GM18868 (cell line): ENCODE data around the gene CCDC178.

Experiments
- ATAC-seq: cut with Tn5 transposase; IDR thresholded peaks from one replicate; pipeline ENCODE4 v1.9.1; 2021; ENCODE audit warnings: mild to moderate bottlenecking, moderate library complexity; ENCODE audit not compliant: unreplicated experiment

Gene CCDC178

DNA sequence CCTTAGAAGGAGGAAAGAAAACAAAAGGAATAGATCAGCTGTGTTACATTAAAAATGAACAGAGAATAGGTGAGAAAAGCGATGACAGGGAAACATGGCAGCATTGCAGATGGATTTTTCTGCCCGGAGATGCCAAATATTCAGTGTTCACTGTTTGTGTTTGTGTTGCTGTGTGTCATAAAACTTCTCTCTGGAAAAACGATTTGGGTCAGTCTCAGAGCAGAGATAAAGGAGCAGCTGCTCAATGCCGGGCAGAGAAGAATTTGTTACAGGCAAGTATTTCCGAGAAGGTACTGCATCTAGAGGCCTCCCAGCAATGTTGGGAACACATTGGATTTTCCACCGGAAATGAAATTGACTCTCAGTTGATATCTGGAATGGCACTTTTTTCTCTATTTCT is 511.3 kb downstream of the CCDC178 start:
- ATAC-seq: no peak

DNA sequence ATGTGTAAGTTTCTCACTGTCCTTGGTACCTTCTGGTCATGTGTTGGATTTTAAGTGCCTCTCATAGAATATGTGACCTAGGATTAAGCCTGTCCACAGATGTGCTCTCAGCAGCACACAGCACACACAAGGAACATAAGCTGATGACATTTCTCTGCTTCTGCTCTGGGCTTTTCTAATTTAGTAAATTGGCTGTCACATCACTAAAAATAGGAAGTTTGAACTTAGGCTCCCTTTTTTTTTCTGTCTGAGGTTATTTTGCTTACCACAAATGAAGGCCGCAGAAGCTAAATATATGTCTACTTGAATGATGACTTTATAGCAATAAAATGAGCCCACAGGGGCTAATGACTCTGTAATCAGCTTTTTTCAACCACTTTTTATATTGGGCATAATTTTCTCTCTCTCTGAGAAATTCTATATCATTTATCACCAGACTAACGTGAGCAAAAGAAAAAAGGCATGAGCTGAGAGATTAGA is 517.5 kb downstream of the CCDC178 start:
- ATAC-seq: peak; percentile 41

DNA sequence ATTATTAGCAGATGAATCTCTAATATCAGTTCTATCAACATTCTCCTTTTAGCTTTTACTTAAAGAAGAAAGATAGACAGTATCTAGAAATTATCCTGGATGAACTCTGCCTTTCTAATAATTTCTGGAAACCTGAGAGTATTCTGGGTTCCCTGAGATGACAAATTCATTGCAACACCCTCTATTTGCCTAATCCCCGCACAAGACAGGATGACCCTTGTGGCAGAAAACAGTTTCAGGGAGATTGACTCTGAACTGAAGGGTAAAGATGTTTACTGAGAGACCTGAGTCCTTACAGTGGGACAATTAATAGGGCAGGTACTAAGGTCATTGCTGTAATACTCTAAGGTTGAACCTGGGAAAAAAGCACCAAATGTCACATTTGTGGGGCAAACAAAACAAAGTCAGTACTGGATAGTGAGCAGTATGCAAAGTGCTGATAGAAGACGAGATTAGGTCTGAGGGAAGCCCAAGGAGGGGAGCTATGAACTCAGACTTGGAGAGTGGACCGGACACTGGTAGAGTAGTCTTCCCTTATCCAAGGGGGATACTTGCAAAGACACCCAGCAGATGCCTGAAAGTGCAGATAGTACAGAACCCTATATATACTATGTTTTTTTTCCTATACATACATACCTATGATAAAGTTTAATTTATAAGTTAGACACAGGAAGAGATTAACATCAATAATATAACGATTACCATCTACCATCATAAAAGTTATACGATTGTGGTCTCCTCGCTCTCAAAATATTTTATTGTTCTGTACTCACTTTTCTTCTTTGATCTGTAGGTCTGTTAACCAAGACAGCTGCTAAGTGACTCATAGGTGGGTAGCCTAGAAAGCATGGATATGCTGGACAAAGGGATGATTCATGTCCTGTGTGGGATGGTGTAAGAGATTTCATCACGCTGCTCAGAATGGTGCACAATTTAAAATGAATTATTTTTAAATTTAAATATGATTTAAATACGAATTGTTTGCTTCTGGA is 519.4 kb downstream of the CCDC178 start:
- no peak for ATAC-seq

DNA sequence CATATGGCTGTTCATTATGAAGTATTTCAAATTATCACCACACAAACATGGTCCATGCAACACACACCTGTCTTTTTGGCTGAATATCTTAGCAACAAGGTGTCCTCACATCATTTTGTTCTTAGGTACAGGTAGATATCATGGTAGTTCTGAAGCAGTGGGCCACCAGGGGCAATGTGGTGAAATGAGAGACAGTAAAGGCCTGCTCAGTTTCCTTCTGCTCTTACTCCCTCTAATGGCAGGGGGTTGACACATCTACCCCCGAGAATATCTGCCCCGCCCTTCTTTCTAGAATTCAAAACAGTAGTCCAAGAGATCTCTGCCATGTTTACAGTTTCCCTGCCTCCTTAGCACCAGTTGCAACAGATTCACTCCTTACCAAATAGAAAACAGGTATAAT is 520.7 kb downstream of the CCDC178 start:
- peak; percentile 98 for ATAC-seq

DNA sequence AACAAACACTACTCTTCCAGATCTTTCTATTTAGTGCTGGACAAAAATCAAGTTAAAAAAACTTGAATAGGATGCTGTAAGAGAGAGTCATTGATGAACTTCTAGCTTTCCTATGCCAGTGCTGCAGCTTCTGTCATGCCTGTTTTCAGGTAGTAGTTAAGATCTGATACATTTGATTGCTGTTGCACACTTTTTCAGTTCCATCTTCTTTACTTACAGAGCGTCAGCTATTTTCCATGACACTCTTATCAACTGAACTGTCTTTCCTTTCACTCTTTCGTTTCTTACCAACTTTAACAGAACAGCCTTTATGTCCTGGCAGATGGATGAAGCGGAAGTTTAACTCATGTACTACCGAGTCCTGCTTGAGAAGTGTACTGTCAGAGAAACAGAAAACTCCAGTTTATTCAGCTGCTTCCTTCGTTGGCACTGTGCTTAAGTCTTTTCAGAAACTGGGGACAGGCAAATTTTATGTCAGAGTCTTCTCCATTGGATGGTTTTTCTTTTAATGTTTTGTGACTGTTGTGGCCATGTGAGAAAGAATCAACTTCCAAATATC is 521.8 kb downstream of the CCDC178 start:
- no peak for ATAC-seq

DNA sequence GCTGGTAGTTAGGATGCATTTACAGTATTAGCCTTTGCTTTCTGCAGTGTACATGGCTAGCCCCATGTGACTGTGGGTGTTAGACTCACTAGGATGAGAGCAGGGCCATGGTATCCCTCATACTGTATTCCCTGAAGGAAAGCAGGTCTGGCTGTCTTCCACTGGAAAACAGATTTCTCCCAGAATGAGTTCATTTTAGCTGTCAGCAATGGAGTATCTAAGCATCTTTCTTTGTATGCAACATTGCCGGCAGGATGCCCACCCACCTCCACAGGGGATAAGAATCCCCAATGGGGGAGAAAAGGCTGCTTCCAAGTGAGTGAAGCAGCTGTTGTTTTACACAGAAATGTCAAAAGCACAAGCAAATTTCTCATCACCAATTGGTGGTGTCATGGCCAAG is 525.0 kb downstream of the CCDC178 start:
- ATAC-seq: no peak

DNA sequence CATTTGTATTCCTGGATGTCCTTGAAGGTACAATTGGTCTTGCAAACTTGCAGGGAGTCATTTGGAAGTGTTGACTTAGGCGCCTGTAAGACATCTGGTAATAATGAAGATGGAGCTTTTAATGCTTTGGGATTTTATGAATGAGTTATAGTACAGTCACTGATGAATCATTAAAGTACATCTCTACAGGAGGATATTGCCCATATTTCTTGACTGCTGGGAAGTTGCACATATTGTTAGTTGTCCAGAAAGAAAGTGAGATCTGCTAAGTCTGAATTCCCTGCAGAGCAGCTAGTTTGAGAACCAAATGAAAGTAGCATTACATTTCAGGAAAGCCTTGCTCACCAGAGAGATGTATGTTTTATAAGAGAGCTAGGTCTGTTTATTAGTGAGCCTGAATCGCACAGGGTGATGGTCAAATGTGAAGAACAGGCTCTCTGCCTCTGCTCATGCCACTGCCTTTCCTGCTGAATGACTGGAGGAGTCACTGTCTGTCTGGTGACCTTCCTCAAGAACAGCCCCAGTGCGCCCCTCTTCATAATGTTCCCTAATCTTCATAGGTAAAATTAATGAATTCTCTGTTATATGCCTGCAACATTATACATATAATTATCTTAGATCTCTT is 528.7 kb downstream of the CCDC178 start:
- no peak for ATAC-seq

DNA sequence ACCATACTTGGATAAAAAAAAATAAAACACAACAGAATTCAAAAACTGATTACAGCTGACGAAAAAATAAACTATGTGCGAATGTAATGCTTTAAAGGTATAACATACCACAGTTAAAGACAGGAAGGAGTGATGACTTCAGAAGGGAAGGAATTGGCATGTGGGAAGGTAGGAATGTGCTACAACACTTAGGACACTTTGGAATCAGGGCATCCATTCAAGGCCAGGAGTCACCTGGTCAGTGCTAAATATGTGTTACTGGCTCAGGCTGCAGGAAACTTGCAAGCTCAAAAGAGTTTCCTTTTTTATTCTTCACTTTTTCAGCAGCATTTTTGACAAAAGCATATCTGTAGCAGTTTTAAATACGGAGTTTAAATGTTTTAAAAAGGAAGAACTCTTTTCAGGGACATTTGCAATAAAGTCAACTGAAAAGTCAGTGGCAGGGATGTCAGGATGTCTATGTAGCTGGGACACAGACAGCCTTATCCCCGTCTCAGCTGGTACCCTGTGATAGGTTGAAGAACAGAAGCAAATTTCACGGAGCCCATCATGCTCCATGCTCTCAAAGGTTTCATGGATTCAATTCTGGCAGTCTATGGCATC is 529.7 kb downstream of the CCDC178 start:
- no peak for ATAC-seq

DNA sequence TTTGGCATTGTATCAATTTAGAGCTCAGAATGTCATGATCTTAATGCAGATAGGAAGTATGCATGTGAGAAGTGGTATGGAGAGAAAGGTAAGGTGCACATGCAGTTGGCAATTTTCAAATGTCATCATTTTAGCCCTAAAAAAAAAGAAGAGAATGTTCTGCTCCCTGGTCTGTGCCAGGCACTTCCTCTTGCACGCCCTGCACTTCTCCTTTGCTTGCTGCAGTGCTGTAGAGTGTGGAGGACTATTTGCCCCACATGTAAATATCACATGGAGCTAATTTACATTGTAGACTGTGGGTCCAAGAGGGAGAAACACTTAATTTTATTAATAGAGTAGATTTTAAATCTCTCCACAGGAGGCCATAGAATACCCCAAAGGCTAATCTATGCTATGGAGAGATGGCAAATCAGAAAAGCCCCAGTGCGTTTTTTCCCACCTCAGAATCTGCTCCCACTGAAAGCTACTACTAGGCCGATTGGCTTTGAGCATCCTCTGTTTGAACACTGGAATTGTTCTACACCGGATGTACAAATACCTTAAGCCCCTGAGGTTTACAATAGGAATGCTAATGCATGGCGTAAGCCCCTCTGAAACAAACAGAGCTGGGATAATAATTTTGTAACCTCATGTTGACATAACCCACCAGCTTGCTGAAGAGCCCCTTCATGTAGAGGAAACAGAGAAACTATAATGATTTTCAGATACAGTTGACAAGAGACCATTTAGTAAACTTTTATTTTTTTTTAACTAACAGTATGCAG is 530.5 kb downstream of the CCDC178 start:
- ATAC-seq: no peak

DNA sequence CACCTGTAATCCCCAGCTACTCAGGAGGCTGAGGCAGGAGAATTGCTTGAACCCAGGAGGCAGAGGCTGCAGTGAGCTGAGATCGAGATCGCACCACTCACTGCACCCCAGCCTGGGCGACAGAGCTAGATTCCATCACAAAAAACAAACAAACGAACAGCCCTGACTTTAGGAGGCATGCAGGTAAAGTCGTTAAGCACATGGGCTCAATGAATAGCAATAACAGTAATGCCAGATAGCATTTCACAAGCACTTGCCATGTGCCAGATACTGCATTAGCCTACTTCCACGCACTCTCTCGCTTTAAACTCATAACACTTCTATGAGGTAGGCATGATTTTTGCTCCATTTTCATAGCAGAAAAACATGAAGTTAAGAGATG is 532.1 kb downstream of the CCDC178 start:
- no peak for ATAC-seq

DNA sequence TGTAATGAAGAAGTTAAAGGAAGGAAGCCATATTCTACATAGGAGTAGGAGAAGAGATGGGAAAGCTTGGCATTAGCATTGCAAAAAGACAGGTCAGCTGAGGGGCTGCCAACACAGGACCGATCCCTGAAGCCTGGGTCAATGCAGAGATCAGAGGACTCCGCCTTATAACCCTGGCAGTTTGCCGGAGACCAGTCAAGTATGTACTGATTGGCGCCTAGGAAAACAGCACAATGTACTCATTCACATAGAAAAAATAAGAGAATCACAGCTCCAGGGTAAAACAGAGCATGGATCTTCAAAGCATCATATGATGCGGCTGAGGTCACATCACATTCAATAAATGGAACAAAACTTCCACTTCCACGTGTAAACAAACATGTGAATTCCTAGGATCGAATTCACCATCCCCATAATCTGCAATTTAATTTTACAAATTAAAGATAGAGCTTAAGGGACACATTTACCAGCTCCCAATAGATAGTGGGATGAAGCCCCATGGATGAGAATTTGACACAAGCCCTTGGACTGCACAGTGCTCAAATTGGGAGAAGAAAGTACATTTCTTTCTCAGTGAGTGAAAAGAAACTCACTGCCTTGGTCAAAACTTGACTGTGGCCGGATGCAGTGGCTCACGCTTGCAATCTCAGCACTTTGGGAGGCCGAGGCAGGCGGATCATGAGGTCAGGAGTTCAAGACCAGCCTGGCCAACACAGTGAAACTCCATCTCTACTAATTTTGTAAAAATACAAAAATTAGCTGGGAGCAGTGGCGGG is 532.7 kb downstream of the CCDC178 start:
- no peak for ATAC-seq

DNA sequence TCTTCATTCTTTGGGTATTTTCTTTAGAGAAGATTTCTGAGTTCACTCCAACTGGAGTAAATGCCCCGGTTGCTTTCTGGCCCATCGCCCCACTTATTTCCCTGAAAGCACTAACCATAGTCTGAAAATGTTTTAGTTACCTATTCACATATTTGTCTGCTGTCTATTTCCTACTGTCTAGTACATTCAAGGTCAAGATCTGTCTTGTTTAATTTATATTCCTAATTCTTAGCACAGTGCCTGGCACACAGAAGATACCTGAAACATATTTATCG is 533.3 kb downstream of the CCDC178 start:
- ATAC-seq: no peak

DNA sequence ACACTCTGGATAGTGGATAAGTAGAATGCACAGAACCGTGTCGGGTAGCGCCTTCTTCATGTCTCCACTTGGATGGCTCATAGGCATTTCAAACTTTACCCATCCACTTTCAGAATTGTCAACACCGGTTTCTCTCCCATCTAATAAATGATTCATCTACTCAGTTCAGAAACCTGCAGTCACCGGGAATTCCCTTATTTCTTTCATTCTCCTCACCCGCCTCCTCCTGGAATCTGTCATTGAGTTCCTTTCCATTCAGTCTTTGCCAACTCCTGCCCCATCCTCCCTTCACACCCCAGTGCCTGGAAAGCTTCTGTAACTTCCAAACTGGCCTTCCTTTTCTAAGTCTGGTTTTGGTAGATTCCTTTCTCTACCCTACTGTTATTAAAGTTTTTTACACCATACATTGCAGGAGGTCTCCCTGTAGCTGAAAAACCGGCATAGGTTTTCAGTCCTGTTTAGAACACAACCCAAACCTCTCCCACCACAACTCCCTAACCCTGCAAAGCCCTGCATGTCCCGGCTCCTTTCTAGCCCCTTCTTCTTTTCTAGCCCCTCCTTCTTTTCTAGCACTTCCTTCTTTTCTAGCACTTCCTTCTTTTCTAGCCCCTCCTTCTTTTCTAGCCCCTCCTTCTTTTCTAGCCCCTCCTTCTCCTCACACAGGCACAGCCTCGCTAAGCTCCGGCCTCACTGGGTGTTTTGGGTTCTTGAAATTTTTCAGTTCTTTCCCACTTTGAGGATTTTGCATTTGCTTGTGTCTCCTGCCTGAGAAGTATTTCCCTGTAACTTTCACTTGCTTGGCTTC is 533.8 kb downstream of the CCDC178 start:
- ATAC-seq: no peak

DNA sequence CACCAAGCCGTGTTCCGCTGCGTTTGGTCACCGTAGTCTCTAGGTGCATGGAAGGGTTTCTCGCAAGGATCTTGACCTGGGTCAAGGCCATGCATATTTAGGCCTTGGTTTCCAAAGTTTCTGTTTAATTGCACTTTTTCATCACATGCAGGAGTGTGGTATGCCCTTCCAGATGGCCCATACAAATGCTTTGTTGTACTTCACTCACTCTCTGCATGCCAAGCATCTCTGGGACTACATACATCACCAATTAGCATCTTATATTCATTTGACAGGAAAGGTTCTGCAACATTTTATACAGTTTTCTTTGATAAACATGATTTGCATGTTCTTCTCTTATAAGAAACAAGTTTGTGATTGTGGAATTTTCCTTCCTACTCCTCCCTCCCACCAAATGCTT is 534.9 kb downstream of the CCDC178 start:
- ATAC-seq: no peak

DNA sequence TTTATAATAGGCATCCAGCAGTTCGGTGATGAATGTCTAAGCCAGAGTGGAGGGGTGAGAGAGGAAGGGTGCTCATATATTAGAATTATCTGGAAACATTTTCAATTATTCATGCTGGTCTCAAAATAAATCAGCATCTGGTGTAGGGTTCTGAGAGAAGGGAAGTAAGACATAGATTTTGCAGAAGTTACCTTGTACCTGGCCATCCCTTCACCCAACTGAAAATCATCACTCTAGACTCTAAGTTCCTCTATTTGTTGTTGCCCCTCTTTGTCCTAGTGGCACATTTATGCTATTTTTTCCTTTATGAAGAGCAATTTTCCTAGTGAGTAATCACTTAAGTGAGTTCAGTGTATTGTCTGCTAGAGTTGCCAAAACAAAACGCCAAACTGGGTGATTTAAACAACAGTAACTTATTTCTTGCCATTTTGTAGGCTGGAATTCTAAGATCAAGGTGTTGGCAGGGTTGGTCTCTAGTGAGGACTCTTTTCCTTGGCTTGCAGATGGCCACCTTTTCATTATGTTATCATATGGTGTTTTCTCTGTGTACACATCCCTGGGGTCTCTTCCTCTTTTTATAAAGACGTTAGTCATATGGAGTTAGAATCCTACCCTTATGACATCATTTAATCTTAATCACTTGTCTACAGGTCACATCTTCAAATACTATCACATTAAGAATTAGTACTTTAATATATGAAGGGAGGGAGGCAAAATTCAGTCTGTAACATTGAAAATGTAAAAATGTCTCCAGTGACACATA is 537.8 kb downstream of the CCDC178 start:
- ATAC-seq: no peak

DNA sequence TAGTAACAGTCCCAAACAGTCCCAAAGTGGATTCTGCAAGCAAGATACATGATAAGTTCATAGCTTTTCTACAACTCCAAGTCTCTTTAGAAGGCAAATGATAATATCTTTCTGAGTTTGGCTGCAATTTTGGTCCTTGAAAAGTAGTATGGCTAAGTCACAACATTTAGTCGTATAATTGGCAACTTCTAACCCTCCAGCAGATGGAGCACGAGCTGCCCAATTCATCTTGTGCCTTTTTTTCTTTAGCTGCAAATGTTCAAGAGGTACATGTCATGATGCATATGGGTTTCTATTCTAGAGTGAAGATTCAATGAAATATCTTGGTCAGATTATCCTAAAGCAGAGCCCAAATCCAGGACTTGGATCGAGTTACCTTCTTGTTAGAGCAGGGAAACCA is 540.7 kb downstream of the CCDC178 start:
- ATAC-seq: no peak

DNA sequence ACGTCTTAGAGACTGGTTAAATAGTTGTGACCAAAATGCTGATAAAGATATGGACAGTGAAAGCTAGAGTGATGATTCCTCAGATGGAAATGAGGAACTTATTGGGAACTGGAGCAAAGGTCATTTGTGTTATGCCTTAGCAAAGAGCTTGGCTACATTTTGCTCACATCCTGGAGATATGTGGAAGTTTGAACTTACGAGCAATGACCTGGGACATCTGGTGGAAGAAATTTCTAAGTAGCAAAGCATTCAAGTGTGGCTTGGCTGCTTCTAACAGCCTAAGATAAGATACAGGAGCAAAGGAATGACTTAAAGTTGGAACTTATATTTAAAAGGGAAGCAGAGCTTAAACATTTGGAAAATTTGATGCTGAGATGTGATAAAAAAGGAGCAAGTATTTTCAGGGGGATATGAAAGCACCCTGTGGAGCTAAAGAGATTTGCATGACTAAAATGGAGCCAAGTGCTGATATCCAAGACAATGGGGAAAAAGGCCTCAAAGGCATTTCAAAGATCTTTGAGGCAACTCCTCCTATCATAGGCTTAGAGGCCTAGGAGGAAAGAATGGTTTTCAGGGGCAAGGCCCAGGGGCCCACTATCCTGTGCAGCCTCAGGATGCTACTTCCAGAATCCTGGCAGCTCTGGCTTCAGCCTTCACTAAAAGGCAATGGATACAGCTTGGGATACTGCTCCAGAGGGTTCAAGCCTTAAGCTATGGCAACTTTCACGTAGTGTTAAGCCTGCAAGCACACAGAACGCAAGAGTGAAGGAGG is 543.6 kb downstream of the CCDC178 start:
- ATAC-seq: no peak

DNA sequence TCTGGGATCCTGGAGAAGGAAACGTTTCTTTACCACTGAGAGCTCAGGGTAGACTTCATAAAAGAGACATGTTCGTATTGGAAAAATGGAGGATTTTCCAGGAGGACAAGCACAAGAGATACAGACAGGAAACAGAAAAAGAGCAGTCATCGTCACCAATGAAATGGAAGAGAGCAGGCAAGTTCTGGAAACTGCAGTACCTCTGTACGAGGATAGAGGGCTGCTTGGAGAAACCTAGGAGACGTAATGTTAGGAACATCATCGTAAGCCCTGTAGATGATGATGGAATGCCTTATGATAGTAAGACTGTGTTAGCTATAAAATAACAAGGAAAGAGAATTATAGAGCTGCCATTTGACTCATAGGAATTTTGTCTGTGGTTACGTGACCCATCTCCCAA is 546.6 kb downstream of the CCDC178 start:
- no peak for ATAC-seq
